Astrocyte (in vitro differentiated cells and primary cell): Measurements from ENCODE around the gene CYTH4.

Source experiments
- CTCF ChIP-seq: IDR thresholded peaks from 2 replicates; pipeline ENCODE4 v1.5.1; 2011; ENCODE audit warnings: low read depth, mild to moderate bottlenecking, inconsistent platforms, low read length, moderate library complexity; ENCODE audit not compliant: insufficient read depth
- EZH2 ChIP-seq: IDR thresholded peaks from 2 replicates; pipeline ENCODE4 v1.6.1; 2012; ENCODE audit warnings: mild to moderate bottlenecking, low read length, inconsistent platforms; ENCODE audit not compliant: insufficient read depth

- TF ChIP-seq CTCF (no peak), EZH2 (no peak)
Measured at GRCh38 chr22:37282385-37282677, at the start of gene CYTH4.
